GM12865 (cell line): Measurements from ENCODE around the gene FAT2.
"Not testable (repeated sequence)": the region's sequence is repeated elsewhere in the genome, so short reads cannot be mapped to it uniquely, and the experiment has no call there.

Experiments used
- DNase-seq: peaks from one replicate; pipeline ENCODE4 v3.0.0; 2010; ENCODE audit warnings: low read depth
- H3K4me3 ChIP-seq: 2 replicates; pipeline ENCODE4 v1.5.1; 2011; ENCODE audit warnings: mild to moderate bottlenecking, low read depth, low read length, control low read depth
- TF ChIP-seq, protein P1 (sequence below): IDR thresholded peaks from 2 replicates; pipeline ENCODE4 v1.5.1; 2011; ENCODE audit warnings: low read length, control low read depth, low read depth, inconsistent platforms; ENCODE audit not compliant: insufficient read depth; ENCODE audit errors: missing control alignments

Gene FAT2

DNA sequence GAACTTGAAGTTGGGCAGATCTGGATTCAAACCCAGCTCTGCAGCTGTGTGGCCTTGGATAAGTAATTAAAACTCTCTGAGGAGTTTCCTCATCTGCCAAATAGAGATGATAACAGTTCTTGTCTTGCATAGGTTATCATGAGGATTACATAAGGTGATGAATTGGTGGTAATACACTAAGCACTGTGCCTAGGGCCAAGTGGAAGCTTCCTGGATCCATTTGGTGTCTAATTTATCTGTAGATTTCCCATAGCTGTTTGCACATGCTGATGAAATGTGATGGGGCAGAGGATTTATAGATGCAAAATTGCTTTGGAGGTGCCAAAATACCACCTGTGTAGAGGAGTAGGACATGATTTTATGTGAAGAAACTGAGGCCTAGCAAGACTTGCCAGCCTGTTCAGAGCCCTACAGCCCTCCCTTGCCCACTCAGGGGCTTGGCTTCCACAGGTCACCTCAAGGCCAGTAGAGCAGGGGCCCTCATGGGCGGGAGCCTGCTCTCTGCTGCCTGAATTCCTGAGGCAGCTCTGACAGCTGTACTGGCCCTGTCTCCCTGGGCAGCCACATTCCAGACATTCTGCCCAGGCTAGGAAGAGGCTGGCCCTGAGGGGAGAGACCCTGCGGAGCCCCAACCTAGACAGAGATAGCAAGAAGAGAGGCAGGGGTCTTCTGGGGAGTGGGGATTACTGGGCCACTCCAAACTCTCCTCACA, 5.9 kb upstream of the FAT2 start:
- TF ChIP-seq, protein P1, sequence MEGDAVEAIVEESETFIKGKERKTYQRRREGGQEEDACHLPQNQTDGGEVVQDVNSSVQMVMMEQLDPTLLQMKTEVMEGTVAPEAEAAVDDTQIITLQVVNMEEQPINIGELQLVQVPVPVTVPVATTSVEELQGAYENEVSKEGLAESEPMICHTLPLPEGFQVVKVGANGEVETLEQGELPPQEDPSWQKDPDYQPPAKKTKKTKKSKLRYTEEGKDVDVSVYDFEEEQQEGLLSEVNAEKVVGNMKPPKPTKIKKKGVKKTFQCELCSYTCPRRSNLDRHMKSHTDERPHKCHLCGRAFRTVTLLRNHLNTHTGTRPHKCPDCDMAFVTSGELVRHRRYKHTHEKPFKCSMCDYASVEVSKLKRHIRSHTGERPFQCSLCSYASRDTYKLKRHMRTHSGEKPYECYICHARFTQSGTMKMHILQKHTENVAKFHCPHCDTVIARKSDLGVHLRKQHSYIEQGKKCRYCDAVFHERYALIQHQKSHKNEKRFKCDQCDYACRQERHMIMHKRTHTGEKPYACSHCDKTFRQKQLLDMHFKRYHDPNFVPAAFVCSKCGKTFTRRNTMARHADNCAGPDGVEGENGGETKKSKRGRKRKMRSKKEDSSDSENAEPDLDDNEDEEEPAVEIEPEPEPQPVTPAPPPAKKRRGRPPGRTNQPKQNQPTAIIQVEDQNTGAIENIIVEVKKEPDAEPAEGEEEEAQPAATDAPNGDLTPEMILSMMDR, result no peak
- DNase-seq, result no peak

DNA sequence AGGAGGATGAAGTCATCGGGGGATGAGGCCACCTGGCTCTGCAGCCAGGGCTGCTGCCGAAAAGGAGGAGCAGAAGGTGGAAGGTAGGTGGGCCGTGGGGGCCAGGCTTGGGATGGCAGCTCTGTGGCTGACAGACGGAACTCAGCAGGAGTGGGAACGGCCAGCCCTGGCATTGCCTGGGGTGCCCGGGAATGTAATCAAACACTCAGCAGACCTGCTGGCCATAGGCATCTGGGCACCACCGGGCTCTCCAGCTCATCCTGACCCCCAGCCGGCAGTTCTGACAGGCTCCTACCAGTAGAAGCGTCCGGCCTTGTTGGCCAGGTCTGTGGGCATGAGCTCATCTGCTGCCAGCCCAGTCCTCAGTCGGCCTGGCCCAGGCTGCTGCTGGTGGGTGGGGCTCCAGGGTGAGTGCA, 4.3 kb upstream of the FAT2 start:
- TF ChIP-seq, protein P1, result no peak
- H3K4me3 ChIP-seq, result no peak overlapping the region
- no peak for DNase-seq

More for the DNA sequence above, 5.9 kb upstream of the FAT2 start:
- no peak overlapping the region for H3K4me3 ChIP-seq

DNA sequence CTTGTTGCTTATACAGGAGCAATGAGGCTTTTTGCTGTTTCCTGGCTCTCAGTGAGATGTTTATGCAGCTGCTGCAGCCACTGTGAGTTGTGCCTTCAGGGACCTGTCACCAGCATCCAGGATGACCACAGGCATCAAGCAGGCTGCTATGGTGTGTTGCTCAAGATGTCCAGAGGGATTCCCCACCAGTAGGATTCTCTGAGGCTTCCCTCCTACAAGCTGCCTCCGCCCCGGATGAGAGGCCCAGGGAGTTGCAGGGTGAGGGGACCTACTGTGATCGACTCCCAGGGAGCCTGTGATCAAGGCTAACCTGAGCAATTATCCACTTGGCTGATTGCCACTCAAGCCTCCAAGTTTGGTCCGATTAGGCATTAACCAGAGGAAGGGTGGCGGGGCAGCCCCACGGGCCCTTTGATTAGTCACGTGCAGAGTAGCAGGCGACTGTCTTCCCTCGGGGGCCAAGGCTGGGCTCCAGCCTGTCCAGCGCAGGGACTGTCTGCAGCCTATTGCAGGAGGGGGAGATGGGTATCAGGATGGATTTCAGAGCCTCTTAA, 1.8 kb upstream of the FAT2 start:
- DNase-seq, result no peak
- TF ChIP-seq, protein P1, result no peak

DNA sequence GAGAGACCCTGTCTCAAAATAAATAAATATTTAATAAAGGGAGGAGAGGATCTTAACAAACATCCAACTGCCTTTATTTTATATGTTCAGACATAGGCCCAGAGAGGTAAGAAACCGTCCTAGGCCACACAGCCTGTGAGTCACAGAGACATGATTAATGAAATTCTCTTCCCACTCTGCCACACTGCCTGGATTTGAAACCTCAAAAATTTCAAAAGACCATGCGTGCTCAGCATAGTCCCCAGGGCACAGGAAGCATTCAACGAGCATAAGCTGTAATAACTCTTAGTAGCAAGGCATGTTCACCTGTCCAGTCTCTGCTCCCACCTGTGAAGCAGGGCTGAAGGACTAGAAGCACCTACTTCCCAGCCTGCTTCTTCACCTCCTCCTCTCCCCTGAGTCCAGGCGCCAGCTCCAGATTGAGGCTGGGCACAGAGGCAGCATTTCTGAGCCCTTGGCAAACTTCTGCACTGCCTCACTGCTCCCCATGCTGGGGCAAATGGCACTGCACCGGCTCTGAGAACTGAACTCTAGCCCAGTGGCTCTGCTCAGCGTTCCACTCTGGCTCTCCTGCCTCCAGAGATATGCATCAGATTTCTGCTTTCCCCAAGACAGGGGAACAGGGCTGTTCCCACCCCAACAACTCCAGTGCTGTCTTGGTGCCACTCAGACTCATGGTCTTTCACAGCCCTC, 1.1 kb downstream of the FAT2 start:
- no peak overlapping the region for H3K4me3 ChIP-seq
- TF ChIP-seq, protein P1, result no peak
- DNase-seq, result no peak

More for the DNA sequence above, 1.8 kb upstream of the FAT2 start:
- H3K4me3 ChIP-seq, result no peak overlapping the region

DNA sequence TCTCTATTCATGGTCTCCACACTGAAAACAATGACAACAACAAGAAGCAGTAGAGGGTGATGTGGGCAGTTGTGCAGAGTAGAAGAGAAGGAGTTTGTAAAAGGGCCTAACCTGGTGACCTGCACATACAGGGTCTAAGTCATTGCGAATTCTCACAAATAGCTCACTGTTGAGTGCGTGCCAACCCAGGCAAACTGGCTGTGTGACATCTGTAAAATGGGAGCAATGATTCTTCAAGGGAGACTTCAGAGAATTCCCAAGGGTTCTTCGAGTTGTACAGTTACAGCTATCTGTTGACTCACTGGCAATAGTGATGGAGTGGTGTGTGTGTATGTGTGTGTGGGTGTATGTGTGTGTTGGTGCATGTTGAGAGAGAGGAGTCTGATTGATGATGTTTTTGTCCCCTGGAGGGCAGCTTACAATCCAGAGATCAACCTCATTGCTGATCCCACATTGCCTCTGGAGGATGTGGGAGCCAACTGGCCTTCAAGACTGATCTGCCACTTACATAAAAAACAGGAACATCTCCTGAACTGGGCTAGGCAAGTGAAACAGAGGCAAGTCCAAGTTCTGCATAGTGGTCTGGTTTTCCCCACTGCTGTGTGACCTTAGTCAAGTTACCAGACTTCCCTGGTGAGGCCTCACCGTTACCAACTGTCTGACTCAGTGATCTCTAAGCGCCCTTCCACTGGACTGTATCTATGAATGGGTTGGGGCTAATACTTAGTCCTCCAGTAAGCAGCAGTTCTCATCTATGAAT, 3.2 kb downstream of the FAT2 start:
- H3K4me3 ChIP-seq, result no peak overlapping the region
- peak; percentile 7 for DNase-seq
- TF ChIP-seq, protein P1, result no peak

DNA sequence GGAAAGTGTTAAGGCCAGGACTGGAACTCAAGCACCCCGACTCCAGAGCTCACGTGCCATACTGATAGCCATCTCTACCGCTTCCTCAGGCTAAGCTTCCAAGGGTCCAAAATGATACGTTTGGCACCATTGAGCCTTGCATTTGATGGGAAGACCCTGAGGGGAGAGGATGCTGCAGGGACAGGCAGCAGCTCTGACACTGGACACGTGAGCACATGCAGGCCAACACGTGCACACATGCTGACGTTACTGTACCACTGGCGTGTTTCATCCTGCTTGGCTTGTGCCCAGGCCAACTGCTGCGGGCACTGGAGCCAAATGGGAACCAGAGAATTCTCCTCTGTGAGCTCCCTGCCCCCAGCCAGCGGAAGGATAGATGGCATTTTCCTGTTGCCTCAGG, 5.2 kb downstream of the FAT2 start:
- TF ChIP-seq, protein P1, result no peak
- H3K4me3 ChIP-seq, result no peak overlapping the region
- DNase-seq, result no peak

DNA sequence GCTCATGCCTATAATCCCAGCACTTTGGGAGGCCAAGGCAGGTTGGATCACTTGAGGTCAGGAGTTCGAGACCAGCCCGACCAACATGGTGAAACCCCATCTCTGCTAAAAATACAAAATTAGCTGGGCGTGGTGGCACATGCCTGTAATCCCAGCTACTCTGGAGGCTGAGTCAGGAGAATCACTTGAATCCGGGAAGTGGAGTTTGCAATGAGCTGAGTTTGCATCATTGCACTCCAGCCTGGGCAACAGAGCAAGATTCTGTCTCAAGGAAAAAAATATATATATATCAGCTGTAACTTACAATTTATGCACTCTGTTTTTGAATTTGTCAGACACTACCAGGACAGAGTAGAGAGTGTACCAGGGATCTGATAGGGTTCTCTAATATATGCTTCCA, 5.8 kb downstream of the FAT2 start:
- not testable (repeated sequence) for H3K4me3 ChIP-seq, DNase-seq
